Bronchial epithelial cell (primary cell): ENCODE data around the gene SEC14L3. TPM values are rescaled to one million over a fixed set of nuclear protein-coding genes. Genes with fewer than 3 reads are reported as not detected.

ENCODE experiments used
- DNase-seq: peaks from one replicate; pipeline ENCODE4 v3.0.0-alpha.2; 2010; ENCODE audit warnings: low read depth
- FAIRE-seq: peaks from 2 replicates; lab custom pipeline; 2011; peaks lifted over from hg19 to GRCh38; lab: Jason Lieb, UNC
- H3K27me3 ChIP-seq: 2 replicates; pipeline ENCODE4 v1.5.1; 2011; ENCODE audit warnings: low read length; ENCODE audit not compliant: control insufficient read depth, insufficient read depth
- H3K36me3 ChIP-seq: 2 replicates; pipeline ENCODE4 v1.5.1; 2011; ENCODE audit warnings: low read length; ENCODE audit not compliant: control insufficient read depth, insufficient read depth
- H3K4me3 ChIP-seq: 2 replicates; pipeline ENCODE4 v1.5.1; 2011; ENCODE audit warnings: mild to moderate bottlenecking, low read depth, low read length, control low read depth
- total RNA-seq: library from RNA; depleted of rRNA; stranded (reverse); fragments of >200 nt; gene quantifications from 2 replicates; pipeline ENCODE4 v1.2.1, GENCODE V29; 2014
- TF ChIP-seq, protein P1 (sequence below): IDR thresholded peaks from 2 replicates; pipeline ENCODE4 v1.5.1; 2011; ENCODE audit warnings: mild to moderate bottlenecking, moderate library complexity, low read length, control low read depth, inconsistent platforms; ENCODE audit not compliant: insufficient read depth, severe bottlenecking

SEC14L3 gene
- total RNA-seq, 1 donor from 2014 or later, result not detected

DNA sequence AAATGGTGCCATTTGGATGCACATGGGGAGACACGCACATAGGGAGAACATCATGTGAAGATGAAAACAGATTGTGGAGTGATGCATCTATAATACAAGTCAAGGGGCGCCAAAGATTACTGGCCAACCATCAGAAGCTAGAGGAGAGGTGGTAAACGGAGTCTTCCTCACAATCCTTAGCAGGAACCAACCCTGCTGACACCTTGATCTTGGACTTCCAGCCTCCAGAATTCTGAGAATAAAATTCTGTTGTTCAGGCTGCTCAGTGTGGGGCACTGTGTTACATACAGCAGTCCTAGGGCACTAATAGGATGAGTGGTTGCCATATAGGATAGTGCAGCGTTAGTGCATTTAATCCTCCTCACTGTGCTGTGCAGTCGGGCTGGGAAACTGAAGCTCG is 41.6 kb upstream of the SEC14L3 start:
- DNase-seq, result no peak
- FAIRE-seq, result no peak
- H3K4me3 ChIP-seq, result no peak overlapping the region
- TF ChIP-seq, protein P1, sequence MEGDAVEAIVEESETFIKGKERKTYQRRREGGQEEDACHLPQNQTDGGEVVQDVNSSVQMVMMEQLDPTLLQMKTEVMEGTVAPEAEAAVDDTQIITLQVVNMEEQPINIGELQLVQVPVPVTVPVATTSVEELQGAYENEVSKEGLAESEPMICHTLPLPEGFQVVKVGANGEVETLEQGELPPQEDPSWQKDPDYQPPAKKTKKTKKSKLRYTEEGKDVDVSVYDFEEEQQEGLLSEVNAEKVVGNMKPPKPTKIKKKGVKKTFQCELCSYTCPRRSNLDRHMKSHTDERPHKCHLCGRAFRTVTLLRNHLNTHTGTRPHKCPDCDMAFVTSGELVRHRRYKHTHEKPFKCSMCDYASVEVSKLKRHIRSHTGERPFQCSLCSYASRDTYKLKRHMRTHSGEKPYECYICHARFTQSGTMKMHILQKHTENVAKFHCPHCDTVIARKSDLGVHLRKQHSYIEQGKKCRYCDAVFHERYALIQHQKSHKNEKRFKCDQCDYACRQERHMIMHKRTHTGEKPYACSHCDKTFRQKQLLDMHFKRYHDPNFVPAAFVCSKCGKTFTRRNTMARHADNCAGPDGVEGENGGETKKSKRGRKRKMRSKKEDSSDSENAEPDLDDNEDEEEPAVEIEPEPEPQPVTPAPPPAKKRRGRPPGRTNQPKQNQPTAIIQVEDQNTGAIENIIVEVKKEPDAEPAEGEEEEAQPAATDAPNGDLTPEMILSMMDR, result no peak
- no peaks in the 10 kb centered on the region for H3K27me3 ChIP-seq
- H3K36me3 ChIP-seq, result no peaks in the 10 kb centered on the region

DNA sequence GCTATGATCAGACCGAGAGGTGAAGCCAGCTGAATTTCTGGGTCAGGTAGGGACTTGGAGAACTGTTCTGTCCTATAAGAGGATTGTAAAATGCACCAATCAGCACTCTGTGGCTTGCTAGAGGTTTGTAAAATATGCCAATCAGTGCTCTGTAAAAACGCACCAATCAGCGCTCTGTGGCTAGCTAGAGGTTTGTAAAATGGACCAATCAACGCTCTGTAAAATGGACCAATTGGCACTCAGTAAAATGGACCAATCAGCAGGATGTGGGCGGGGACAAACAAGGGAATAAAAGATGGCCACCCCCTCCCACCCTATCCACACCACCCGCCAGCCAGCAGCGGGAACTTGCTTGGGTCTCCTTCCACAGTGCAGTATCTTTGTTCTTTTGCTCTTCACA is 40.1 kb upstream of the SEC14L3 start:
- Histone ChIP-seq H3K36me3 (no peaks in the 10 kb centered on the region), H3K27me3 (no peaks in the 10 kb centered on the region), H3K4me3 (no peak overlapping the region)
- no peak for FAIRE-seq
- DNase-seq, result no peak
- TF ChIP-seq, protein P1, result no peak

DNA sequence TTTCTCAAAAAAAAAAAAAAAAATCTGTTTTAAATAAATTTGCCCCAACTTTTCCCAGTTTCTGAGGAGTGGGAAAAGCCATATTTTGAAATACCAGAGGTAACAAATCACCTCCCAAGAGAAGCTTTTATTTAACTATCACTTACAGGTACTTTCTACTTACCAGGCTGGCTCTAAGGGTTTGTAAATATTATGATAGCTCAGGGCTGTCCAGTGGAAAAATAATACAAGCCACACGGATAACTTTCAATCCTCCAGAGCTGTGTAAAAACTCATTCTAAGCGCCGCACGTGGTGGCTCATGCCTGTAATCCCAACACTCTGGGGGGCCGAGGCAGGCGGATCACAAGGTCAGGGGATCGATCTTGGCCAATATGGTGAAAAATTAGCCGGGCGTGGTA is 39.3 kb upstream of the SEC14L3 start:
- H3K4me3 ChIP-seq, result no peak overlapping the region
- no peaks in the 10 kb centered on the region for H3K36me3 ChIP-seq
- DNase-seq (no peak), FAIRE-seq (no peak)
- TF ChIP-seq, protein P1, result no peak
- H3K27me3 ChIP-seq, result no peaks in the 10 kb centered on the region

DNA sequence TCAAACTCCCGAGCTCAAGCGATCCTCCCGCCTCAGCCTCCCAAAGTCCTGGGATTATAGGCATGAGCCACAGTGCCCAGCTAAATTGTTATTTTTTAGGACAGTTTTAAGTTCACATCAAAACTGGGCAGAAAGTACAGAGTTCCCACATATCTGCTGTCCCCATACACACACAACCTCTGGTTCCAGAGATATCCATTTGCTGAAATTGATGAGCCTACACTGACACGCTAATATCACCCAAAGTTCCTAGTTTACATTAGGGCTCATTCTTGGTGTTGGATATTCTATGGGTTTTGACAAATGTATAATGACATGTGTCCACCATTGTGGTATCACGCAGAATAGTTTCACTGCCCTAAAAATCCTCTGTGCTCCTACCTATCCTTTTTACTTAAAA is 36.4 kb upstream of the SEC14L3 start:
- DNase-seq (no peak), FAIRE-seq (no peak)
- no peaks in the 10 kb centered on the region for H3K27me3 ChIP-seq
- no peak overlapping the region for H3K4me3 ChIP-seq
- H3K36me3 ChIP-seq, result no peaks in the 10 kb centered on the region
- TF ChIP-seq, protein P1, result no peak

DNA sequence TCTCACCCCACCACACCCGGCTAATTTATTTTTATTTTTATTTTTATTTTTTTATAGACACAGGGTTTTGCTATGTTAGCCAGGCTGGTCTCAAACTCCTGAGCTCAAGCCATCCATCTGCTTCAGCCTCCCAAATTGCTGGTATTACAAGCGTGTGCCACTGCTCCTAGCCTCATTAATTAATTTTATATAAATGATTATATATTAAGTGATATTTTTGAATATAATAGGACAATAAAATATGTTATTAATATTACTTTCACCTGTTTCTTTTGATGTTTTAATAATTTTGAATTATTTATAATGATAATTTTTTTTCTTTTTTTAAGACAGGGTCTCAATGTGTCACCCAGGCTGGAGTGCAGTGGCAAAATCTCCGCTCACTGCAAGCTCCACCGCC is 35.9 kb upstream of the SEC14L3 start:
- Histone ChIP-seq H3K4me3 (no peak overlapping the region), H3K36me3 (no peaks in the 10 kb centered on the region), H3K27me3 (no peaks in the 10 kb centered on the region)
- FAIRE-seq (no peak), DNase-seq (no peak)
- TF ChIP-seq, protein P1, result no peak

DNA sequence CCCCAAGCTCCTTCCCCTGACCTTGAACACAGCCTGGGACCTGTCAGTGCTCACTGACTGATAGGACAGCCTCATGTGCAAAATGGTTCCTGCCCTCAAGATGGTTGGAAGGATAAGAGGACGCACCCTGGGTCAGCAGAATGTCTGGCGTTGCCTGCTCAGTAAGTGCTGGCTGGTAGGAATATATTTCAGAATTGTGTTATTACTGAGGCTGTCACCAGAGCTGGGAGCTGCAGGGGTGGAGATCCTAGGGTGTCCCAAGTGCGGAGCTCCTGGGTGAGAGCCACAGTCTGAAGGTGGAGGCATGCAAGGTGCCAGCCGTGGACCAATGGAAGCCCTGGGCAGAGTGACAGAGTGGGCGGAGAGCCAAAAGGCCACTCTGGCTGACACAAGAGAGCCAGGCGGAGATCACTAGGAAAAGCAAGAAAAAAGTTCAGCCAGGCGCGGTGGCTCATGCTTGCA is 34.7 kb upstream of the SEC14L3 start:
- no peaks in the 10 kb centered on the region for H3K27me3 ChIP-seq
- DNase-seq (no peak), FAIRE-seq (no peak)
- H3K4me3 ChIP-seq, result no peak overlapping the region
- TF ChIP-seq, protein P1, result no peak
- H3K36me3 ChIP-seq, result no peaks in the 10 kb centered on the region
